ENCODE results near the gene EGFR.

Gene EGFR

DNA sequence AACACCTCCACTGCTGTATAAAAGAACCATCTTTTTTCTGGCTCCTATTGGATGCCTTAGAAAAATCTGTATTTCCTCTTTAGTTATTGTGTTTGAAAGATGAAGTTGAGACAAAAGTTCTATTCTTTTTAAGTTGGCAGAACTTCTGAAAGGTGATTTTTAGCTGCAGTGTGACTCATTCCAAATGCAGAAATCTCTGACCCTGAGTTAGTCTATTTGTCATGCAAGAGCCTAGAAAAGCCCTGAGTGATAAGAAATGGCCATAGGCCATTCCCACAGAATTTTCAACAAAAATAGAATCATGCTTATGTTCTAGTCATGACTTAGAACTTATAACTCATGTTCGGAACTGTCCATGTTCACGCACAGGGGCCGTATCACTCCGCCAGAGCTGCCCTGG, 89.1 kb downstream of the EGFR start:
- no peaks in the 10 kb centered on the region for H3K4me1 ChIP-seq (ENCODE audit: insufficient read depth, low read length)

DNA sequence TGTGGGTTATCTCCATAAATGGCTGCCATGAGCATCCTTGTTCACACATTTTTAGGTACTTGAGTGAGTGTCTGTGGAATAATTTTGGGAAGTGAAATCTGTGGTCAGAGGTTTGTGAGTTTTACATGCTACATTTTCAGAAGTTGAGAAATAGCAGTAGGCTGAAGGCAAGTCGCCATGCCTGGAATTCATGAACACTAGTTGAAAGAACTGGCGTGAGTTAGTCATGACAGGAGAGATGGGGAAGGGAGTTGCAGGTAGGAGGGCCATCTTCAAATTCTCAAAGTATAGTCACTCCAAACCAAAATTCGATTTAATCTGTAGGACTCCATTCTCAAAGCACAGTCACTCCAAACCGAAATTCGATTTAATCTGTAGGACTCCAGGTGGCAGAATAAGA, 89.6 kb downstream of the EGFR start:
- no peaks in the 10 kb centered on the region for H3K79me2 ChIP-seq (ENCODE audit: insufficient read depth, low read length)
- H3K9me3 ChIP-seq (ENCODE audit: insufficient read depth, low read length, severe bottlenecking) = no peaks in the 10 kb centered on the region
- DNase-seq = no peak
- no peak overlapping the region for H2AFZ ChIP-seq (ENCODE audit: low read depth, low read length)
- H3K4me2 ChIP-seq (ENCODE audit: insufficient read depth, low read length) = no peak overlapping the region
- no peak overlapping the region for H3K27ac ChIP-seq (ENCODE audit: low read length)
- no peak for TF ChIP-seq EZH2 (IDR thresholded peaks at IDR 0.05; ENCODE audit: borderline replicate concordance, low read depth, low read length, severe bottlenecking)
- TF ChIP-seq, protein P1, sequence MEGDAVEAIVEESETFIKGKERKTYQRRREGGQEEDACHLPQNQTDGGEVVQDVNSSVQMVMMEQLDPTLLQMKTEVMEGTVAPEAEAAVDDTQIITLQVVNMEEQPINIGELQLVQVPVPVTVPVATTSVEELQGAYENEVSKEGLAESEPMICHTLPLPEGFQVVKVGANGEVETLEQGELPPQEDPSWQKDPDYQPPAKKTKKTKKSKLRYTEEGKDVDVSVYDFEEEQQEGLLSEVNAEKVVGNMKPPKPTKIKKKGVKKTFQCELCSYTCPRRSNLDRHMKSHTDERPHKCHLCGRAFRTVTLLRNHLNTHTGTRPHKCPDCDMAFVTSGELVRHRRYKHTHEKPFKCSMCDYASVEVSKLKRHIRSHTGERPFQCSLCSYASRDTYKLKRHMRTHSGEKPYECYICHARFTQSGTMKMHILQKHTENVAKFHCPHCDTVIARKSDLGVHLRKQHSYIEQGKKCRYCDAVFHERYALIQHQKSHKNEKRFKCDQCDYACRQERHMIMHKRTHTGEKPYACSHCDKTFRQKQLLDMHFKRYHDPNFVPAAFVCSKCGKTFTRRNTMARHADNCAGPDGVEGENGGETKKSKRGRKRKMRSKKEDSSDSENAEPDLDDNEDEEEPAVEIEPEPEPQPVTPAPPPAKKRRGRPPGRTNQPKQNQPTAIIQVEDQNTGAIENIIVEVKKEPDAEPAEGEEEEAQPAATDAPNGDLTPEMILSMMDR (IDR thresholded peaks at IDR 0.05; ENCODE audit: borderline replicate concordance, extremely low read depth, low read length, poor library complexity, severe bottlenecking) = no peak
- no peaks in the 10 kb centered on the region for H3K4me1 ChIP-seq (ENCODE audit: insufficient read depth, low read length)
- H3K9ac ChIP-seq (ENCODE audit: low read depth, low read length) = no peak overlapping the region
- H3K36me3 ChIP-seq (ENCODE audit: insufficient read depth, low read length) = no peaks in the 10 kb centered on the region
- ATAC-seq (ENCODE audit: insufficient read depth, low read depth) = no peak
- peaks cover 13% of the 10 kb centered on the region for H3K27me3 ChIP-seq (ENCODE audit: insufficient read depth, low read length, poor library complexity)
- no peak overlapping the region for H3K4me3 ChIP-seq (ENCODE audit: low read depth in 1 of 2, low read length in 2 of 2)
- H4K20me1 ChIP-seq (ENCODE audit: insufficient read depth, low read length) = no peaks in the 10 kb centered on the region; the same call in 1 of the 2 replicates

More for the DNA sequence above, 89.1 kb downstream of the EGFR start:
- H3K79me2 ChIP-seq (ENCODE audit: insufficient read depth, low read length) = no peaks in the 10 kb centered on the region
- H2AFZ ChIP-seq (ENCODE audit: low read depth, low read length) = no peak overlapping the region
- no peaks in the 10 kb centered on the region for H3K9me3 ChIP-seq (ENCODE audit: insufficient read depth, low read length, severe bottlenecking)
- ATAC-seq (ENCODE audit: insufficient read depth, low read depth) (no peak), DNase-seq (no peak)
- no peak overlapping the region for H3K4me2 ChIP-seq (ENCODE audit: insufficient read depth, low read length)
- no peaks in the 10 kb centered on the region; the same call in 1 of the 2 replicates for H4K20me1 ChIP-seq (ENCODE audit: insufficient read depth, low read length)
- no peak overlapping the region for H3K9ac ChIP-seq (ENCODE audit: low read depth, low read length)
- no peak for TF ChIP-seq EZH2 (IDR thresholded peaks at IDR 0.05; ENCODE audit: borderline replicate concordance, low read depth, low read length, severe bottlenecking)
- TF ChIP-seq, protein P1 (IDR thresholded peaks at IDR 0.05; ENCODE audit: borderline replicate concordance, extremely low read depth, low read length, poor library complexity, severe bottlenecking) = no peak
- no peak overlapping the region for H3K27ac ChIP-seq (ENCODE audit: low read length)
- H3K36me3 ChIP-seq (ENCODE audit: insufficient read depth, low read length) = no peaks in the 10 kb centered on the region
- no peak overlapping the region for H3K4me3 ChIP-seq (ENCODE audit: low read depth in 1 of 2, low read length in 2 of 2)
- peaks cover 13% of the 10 kb centered on the region for H3K27me3 ChIP-seq (ENCODE audit: insufficient read depth, low read length, poor library complexity)

DNA sequence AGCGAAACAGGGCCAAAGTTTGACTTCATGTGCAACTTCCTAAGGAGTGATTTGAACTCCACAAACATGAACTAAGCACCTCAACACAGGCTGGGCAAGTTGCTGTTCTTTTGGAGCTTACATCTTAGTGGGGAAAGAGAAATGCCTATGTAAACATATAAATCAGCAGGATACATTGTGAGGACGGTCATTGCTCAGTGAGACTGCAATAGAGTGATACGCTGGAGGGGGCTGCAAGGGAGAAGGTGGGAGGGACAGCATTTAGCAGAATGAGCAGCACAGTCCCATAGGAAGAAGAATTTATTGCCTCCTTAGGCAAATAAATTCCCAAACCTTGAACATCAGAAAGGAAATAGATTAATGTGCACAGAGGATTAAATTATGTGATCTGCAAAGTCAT, 90.0 kb downstream of the EGFR start:
- Histone ChIP-seq H3K4me1 (ENCODE audit: insufficient read depth, low read length) (no peaks in the 10 kb centered on the region), H3K9me3 (ENCODE audit: insufficient read depth, low read length, severe bottlenecking) (no peaks in the 10 kb centered on the region), H3K27me3 (ENCODE audit: insufficient read depth, low read length, poor library complexity) (peaks cover 16% of the 10 kb centered on the region), H3K4me2 (ENCODE audit: insufficient read depth, low read length) (no peak overlapping the region), H4K20me1 (ENCODE audit: insufficient read depth, low read length) (no peaks in the 10 kb centered on the region; the same call in 1 of the 2 replicates), H2AFZ (ENCODE audit: low read depth, low read length) (no peak overlapping the region), H3K27ac (ENCODE audit: low read length) (no peak overlapping the region), H3K4me3 (ENCODE audit: low read depth in 1 of 2, low read length in 2 of 2) (no peak overlapping the region), H3K36me3 (ENCODE audit: insufficient read depth, low read length) (no peaks in the 10 kb centered on the region), H3K9ac (ENCODE audit: low read depth, low read length) (no peak overlapping the region), H3K79me2 (ENCODE audit: insufficient read depth, low read length) (no peaks in the 10 kb centered on the region)
- ATAC-seq (ENCODE audit: insufficient read depth, low read depth) (no peak), DNase-seq (no peak)
- TF ChIP-seq EZH2 (IDR thresholded peaks at IDR 0.05; ENCODE audit: borderline replicate concordance, low read depth, low read length, severe bottlenecking) = no peak
- TF ChIP-seq, protein P1 (IDR thresholded peaks at IDR 0.05; ENCODE audit: borderline replicate concordance, extremely low read depth, low read length, poor library complexity, severe bottlenecking) = no peak
